T-helper 2 cell (primary cell): ENCODE data around the gene KRT72.

ENCODE experiments used
- DNase-seq, 5 experiments: peaks; one replicate each; pipeline versions ENCODE4 v3.0.0 to v3.0.0-alpha.2; 2012 to 2022

Gene KRT72

DNA sequence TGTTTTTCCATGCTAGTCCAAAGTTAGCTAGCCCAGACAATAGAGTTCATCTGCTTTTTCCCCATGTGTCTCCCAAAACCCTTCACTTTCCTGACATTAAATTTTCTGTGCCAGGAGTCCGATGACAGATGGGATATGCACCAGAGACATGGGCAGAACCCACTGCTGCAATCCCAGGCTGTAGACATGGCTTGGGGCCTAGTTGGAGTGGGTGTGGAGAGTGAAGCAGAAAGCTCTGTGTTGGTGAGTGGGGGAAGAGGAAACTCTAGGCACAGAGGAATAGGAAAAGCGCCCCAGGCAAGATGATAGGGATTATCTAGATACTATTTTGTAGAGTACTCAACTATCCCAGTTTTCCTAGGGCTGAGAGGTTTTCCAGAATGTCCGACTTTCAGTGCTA, 22.8 kb downstream of the KRT72 start:
- no peak for DNase-seq

DNA sequence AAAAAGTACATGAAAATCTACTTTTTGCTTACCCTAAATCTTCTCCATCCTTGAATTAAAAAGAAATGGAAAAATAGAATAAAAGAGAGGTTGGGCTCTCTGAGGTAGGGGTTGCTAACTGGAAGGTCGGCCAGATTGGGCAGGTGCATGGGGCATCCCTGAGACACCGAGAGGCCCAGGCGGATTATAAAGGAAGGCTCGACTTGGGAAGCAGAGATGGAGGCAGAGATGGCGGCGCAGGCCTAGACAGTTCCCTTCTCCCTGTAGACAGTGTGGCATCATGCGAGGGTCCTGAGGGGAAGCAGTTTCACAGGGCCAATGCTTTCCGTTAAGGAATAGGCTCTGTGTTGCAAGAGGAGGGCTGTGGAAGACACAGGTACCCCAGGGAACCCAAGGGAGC, 23.9 kb downstream of the KRT72 start:
- no peak for DNase-seq

DNA sequence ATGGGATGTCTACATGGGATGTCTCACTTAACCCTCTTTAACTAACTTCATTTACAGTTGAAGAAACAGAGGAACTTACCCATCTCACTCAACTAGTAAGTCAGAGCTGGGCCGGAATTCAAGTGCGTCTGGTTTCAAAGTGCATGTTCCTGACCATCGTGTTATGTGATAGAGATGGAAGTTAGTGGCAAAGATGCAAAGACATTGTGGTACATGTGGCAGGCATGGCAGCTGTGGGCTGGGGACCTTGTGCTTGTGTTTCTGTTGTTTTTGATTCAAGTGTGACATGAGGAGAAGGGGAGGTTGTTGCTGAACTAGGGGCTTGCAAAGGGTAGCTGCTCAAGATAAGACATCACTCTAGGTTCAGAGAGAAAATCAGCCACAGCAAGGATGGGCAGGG, 25.3 kb downstream of the KRT72 start:
- no peak for DNase-seq

DNA sequence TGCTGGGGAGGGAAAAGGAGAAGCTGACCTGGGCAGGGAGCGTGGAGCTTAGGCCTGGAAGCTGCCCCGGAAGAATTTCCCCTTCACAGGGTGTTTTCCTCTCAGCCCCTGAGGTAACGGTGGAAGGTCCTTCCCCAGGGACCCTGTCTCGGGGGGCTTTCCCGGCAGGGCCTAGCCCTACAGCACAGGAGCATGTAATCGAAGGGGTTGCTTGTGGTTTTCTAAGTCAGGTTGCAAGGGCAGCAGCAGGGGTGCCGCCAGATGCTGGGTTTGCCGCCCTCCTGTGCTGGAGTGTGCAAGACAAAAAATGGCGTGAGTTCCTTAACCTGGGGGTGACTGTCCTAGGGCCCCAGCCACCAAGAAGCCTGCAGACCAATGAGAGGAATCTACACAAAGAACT, 26.0 kb downstream of the KRT72 start:
- no peak for DNase-seq

DNA sequence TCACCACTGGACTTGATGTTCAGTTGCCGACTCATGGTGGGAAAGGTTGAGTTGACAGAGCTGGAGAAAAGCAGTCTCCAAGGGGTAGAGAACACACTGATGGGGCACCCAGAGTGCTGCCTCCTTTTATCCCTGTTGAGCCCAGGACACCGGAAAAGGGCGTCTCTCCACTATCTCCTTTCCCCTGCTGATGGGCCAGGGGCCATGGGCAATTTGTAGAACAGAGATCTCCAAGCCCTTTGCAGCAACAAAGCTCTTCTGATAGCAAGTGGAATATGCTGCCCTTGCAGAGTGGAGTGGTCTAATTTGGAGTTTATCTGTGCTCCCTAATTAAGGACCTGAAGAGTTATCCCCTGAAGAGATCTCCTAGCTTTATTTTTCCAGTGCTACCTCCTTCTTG, 27.5 kb downstream of the KRT72 start, which contains the start of gene KRT74:
KRT74 (minus strand) TSS at position 101 of the 400 bp plus-strand sequence; CDS start at position 35, 66 bp downstream.
- DNase-seq: no peak

DNA sequence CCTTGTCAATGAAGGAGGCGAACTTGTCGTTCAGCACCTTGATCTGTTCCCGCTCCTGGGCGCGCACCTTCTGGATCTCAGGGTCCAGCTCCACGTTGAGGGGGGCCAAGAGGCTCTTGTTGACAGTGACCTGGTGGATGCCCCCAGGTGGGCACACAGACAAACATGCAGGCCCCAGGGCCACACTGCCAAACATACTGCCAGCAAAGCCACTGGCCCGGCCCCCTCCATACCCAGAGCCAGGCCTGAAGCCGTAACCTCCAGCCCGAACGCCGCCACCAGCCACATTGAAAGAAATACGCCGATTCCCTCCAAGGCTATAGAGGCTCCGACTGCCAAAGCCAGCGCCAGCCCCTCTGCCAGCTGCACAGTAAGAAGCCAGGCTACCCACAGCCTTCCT, 28.0 kb downstream of the KRT72 start:
- no peak for DNase-seq

DNA sequence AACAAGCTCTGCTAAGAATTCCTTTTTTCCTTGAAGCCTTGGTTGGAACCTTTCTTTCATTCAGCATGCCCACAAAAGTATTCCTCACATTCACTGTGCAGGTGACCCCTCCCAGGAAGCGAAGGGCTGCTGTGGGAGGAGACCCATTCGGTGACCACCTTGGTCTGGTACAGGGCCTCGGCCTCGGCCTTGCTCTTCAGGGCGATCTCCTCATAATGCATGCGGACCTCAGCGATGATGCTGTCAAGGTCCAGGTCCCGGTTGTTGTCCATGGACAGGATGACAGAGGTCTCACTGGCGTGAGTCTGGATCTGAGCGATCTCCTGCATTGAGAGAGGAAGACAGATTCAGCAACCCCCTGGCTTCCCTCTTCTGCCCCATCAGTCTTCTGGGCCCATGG, 30.8 kb downstream of the KRT72 start:
- no peak for DNase-seq

DNA sequence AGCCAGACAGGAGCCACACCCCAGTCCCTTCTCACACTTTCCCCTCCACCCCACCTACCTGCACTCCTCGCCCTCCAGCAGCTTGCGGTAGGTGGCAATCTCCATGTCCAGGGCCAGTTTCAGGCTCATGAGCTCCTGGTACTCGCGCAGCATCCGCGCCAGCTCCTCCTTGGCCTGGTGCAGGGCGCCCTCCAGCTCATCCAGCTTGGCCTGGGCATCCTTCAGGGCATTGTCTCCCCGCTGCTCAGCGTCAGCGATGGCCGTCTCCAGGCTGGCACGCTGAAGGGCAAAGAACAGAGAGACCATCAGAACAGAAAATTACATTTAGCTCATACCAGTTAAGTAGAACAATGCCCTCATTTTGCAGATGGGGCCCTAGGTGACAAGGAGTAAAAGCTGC, 33.2 kb downstream of the KRT72 start:
- DNase-seq: no peak

DNA sequence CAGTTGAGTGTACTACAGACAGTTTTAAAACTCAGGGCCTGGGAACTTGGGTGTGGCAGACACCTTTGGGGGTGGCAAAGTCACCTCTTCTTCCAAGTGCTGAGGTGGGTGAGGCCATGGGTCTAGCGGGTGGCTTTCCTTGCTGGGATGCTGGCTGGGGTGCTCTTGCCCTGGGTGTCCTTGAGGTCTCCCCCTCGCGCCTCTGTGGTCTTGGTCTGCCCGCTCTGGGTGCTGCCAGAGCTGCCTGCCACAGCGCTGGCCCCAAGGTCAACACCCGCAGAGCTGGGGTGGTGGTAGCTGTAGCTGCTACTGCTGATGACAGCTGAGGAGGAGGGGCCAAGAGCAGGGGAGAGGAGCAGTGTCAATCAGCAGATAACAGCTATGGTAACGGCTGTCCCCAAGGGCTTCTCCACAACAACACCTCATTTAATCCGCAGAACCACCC, 34.4 kb downstream of the KRT72 start:
- peak in 1 of 5 experiments; percentile 82 for DNase-seq

DNA sequence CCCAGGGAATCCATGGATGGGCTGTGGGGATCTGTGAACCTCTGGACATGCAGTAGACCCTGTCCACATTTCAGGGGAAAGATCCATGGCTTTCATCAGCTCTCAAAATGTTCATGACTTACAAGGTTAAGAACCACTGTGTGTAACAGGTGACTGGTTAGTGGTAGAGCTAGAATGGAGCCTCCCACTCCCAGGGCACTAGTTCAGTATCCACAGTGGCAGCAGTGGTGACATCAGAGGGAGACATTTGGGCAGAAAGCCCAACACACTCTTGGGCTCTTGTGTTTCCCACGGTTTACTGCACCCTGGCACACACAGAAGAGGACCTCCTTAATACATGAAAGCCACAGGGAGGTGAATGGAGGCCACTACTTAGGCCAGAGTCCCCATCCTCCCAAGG, 36.7 kb downstream of the KRT72 start:
- no peak for DNase-seq

DNA sequence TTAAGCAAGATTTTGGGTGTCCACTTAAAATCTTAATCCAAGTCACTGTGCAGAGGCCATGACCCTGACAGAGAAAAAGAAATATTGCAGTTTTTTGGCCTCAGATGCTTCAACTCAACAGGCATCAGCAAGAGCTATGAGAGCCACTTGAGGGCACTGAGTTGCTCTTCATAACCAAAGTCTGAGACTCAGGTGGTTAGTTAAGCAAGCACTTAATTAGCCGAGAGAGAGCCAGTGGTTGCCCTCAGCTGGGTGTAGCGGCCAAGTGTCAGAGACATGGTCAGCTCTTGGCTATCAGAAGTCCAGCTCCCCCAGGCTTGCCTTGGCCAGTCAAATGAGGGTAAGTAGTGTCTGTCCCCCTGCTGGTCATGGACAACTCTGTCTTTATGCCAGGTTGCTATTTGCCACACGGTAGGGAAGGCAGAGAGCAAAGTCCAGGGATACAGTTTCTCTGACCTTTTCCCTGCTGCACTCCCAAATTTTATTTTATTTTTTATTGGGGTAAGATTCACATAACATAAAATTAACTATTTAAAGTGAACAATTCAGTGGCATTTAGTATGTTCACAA, 39.3 kb downstream of the KRT72 start:
- no peak for DNase-seq

DNA sequence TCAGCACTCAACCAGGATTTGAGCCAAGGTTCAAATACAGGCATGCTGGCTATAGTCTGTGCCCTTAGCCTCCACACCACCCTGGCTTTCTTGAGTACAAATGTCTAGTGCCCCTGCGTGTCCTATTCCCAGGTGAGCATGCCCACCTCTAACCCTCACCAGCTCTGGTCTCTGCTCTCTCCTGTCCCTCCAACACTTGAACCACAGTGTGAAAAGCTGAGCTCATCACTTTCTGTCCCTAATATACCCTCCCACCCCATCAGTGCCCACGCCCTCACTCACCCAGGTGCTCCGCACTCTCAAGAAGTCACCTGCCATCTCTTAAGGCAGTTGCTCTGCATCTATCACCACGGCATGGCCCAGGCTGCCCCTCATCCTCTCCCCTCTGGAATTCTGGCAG, 41.3 kb downstream of the KRT72 start:
- DNase-seq: no peak

DNA sequence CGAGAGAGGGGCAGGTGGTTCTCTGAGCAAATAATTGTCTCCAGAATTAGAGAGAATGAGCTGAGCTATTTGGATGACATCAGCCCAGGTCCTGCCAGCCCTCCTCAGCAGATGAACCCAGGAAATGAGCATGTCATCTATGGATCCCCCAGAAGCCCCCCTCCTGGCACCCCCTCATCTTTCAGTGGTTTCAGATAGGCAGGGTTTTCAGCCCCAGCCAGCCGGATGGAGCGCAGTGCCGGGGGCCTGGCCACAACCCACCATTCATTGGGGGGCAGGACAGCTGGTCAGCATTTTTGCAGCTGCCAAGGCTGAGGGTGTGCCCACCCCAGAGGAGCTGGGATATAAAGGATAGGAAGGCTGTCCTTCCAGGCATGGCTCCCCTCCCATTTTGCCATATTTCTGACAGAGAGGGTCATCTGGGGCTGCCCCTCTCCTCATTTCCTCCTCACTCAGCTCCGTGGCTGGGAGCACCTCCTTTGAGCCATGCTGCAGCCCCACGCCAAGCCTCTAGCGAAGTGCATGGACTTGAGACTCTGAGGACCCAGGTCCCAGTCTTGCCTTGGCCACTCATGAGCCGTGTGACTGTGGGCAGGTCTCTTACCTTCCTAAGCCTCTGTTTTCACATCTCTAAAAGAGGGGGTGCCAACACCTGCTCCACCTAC, 42.4 kb downstream of the KRT72 start:
- no peak for DNase-seq

DNA sequence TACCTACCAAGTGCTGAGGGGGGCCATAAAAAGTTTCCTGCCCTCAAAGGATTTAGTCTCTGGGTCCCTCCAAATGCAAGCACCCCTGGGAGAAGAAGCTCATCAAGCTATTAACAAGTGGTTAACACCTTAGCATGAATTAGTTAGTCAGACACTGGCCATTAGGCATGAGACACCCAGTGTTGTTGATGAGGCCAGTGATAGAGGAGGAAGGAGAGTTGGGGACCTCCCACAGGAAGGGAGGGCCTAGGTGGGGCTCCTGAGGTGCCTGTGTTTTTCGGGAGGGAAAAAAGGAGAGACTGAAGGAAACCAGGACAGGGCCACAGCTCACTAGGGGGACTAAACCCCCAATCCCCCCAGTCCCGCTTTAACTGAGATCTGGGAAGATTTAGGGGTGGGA, 43.8 kb downstream of the KRT72 start:
- no peak for DNase-seq

DNA sequence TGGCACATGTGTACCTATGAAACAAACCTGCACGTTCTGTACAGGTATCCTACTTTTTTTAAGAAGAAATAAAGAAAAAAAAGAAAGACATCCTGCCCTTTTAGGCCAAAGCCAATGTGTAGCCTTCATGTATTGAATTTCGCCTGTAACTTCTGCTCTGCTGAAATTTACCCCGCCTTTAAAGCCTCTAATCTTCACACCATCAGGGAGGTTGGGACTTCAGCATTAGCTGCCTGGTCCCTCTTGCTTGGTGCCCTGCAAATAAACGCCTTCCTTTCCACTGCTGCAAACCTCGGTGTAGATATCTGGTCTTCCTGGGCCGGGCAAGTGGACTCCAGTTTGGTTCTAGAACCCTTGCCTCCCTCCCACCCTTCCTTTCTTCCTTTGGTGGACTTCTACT, 45.7 kb downstream of the KRT72 start:
- peak in 2 of 5 experiments; percentile 23 to 38 for DNase-seq

DNA sequence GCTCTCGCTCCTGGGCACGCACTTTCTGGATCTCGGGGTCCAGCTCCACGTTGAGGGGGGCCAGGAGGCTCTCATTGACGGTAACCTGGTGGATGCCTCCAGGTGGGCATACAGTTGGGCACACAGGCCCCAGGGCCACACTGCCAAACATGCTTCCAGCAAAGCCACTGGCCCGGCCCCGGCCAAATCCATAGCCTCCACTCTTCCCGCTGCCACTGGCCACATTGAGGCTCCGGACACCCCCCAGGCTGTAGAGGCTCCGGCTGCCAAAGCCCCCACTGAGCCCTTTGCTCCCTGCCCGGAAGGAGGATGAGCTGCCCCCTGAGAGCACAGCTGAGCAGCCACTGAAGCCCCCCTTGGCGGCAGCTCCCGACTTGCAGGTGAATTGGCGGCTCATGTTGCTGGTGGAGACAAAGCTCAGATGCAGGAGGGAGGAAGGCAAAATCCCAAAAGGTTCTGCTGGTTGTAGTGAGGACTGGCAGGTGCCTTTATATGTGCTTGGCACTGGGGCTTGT, 48.5 kb downstream of the KRT72 start, which contains the start of gene KRT71:
KRT71 (minus strand) TSS at position 465 of the 515 bp plus-strand sequence; CDS start at position 397, 68 bp downstream.
- no peak for DNase-seq

DNA sequence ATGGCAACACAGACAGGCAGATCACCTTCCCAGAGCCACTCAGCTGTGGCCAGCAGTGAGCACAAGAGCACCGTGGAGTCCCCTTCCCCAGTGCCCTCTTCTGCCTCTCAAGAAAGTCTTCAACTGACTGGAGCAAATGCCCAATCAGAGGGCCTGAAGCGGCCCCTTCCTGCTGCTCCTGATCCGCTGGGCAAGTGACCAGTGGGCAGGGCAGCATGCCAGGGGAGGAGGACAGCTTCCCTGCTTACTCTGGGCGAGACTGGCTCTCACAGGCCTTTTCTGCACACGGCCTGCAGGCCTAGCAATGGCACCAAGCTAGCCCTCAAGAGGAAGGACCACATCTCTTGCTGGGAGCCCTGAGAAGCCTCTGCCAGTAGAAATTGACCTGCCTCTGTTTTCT, 49.2 kb downstream of the KRT72 start:
- no peak for DNase-seq

DNA sequence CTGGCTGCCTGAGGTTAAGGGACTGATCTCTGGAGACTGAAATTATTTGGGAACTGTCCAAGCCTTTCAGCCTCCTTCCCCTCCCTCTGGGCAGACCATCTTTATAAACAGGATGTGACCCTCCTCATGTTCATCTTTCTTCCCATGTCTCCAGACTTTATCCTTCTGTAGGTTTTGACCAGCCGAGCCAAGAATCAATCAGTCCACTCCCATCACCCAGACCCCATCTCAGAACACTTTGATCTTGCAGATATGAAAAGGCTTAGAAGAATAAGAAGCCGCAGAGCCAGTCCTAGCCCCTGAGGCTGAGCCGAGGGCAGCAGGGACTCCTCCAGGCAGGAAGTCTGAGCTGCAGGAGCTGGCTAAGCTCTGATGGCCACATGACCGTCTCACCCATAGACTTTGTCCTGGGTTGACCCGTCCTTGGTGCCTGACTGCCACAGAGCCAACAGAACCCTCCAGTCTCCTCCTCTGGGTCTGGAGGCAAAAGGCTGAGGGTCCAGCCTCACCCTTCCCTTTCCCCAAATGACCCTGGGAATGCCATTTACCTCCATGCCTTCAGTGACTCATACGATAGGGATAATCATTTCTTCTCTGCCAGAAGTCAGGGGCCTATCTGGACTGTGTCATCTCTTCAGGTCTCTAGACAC, 49.9 kb downstream of the KRT72 start:
- no peak for DNase-seq

DNA sequence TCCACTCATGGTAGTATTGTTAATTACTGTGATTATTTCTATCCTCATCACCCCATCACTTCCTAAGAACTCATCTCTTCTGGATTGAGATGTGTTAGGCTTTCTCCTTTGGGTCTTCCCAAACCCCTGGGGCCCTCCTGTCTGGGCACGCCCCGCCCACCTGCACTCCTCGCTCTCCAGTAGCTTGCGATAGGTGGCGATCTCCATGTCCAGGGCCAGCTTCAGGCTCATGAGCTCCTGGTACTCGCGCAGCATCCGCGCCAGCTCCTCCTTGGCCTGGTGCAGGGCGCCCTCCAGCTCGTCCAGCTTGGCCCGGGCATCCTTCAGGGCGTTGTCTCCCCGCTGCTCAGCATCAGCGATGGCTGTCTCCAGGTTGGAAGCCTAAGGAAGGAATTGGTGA, 55.1 kb downstream of the KRT72 start:
- no peak for DNase-seq

DNA sequence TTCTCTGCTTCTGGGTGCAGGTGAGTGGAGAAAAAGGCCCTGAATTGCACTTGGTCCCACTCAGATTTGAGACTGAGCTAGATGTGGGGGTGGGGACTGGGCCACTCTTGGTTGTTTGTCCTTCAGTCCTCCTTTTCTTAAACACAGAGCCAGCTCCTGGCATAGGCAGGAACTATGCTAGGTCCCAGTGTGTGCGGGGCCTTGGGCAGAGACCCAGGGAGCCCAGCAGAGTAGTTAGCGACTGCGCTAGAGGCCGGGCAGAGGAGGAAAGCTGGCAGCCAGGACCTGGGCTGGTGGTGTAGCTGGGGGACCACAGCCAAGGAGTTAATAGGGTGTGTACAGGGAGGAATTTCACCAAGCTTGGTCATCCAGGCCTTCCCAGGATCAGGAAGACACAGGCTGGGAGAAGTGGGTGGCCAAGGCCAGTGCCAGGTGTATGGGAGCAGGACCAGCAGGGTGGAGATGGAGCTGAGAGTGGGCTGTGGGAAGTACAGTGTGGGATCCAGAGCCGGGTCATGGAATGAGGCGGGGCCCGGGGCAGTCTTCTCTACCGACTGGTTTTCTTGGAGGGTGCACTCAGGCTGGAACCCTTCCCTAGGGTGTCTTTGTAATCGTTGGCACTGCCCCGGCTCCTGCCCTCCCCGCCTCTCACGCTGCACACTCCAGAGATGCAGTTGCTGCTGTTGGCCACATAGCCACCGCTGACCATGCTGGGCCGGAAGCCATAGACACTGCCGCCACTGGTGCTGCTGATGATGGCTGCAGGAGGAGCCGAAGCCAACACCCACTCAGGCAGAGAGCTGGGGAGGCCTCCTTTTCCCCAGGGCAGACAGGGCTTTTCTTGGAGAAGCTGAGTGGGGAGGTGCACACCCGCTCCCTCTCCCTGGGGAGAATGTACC, 57.0 kb downstream of the KRT72 start:
- no peak for DNase-seq

DNA sequence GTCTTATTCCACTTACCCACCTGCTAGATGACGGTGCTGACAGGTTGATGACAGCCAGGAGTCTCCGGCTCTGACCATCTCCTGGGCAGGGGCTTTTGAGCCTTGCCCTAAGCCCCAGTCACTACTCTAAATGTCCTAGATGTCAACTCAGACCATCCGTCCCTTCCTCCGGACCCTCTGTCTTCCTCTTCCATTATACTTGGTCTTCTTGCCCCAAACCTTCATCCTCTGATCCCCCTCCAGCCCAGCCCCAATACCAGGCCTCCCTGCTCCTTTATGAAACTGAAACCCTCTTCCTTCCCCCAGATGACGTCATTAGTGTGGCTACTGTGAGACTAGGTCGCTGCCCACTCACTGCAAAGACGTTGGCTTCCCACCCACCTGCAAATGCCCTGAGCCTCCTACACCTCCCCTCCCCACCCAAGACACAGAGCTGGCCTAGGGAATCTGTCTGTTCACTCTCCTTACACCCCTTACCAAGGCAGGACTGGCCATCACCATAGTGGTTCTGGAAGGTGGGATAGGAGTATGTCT, 58.4 kb downstream of the KRT72 start:
- peak in 1 of 5 experiments; percentile 14 for DNase-seq

DNA sequence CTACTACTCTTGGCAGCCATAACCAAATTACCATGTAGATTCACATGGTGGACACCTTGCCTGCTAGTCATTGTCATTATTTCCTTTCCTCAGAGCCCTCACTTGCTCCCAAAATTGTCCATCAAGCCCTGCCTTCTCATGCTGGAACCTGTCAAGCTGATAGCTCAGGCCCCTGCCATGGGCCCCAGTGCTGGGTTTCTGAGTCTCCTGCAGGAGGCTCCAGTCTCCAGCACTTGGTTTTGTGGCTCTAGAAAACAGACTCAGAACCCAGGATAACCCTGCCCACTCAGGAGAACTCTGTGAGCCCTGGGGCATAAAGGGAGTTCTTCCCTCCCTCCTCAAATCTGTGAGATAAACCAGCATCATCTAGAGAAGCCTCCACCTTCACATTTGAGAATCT, 59.1 kb downstream of the KRT72 start:
- no peak for DNase-seq

DNA sequence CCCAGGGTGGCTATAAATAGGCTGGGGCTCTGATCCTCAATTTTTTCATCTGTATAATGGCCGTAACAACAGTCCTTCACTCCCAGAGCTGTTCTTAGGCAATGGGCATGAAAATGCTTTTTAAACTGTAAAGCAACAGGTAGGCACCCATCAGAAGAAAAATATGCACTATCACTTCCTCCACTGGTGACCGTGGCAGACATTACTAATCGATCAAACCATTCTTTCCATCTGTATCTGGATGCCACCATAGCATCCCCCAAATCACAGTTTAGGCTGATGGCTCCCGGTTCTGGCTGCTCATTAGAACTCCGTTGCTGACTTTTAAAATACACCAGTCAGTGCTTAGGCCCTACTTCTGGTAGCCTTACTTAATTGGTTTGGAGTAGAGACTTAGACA, 59.6 kb downstream of the KRT72 start:
- DNase-seq: no peak
